Endodermal cell (in vitro differentiated cells): ENCODE results near the gene C14orf119. TPM values are rescaled to one million over a fixed set of nuclear protein-coding genes. Genes with fewer than 3 reads are reported as not detected.

Experiments
- DNase-seq: peaks from one replicate; pipeline ENCODE4 v3.0.0-alpha.2; 2017
- H3K27ac ChIP-seq: 2 replicates; pipeline ENCODE4 v1.5.1; 2013; ENCODE audit warnings: mild to moderate bottlenecking, low read depth, low read length, moderate library complexity
- H3K27me3 ChIP-seq: 2 replicates; pipeline ENCODE4 v1.6.1; 2013; ENCODE audit warnings: mild to moderate bottlenecking, low read length, moderate library complexity; ENCODE audit not compliant: insufficient read depth, control insufficient read depth, poor library complexity, severe bottlenecking
- H3K36me3 ChIP-seq: 2 replicates; pipeline ENCODE4 v1.7.0; 2013; ENCODE audit warnings: mild to moderate bottlenecking, low read length, moderate library complexity; ENCODE audit not compliant: control insufficient read depth, insufficient read depth
- H3K4me1 ChIP-seq: one replicate; pipeline ENCODE4 v1.7.0; 2013; ENCODE audit warnings: low read length; ENCODE audit not compliant: control insufficient read depth, insufficient read depth
- H3K4me3 ChIP-seq: 2 replicates; pipeline ENCODE4 v1.5.1; 2013; ENCODE audit warnings: mild to moderate bottlenecking, low read length, moderate library complexity
- H3K9ac ChIP-seq: 2 replicates; pipeline ENCODE4 v1.6.1; 2013; ENCODE audit warnings: mild to moderate bottlenecking, low read length, moderate library complexity; ENCODE audit not compliant: poor library complexity, severe bottlenecking; ENCODE audit errors: extremely low read depth
- H3K9me3 ChIP-seq: 2 replicates; pipeline ENCODE4 v1.6.1; 2013; ENCODE audit warnings: mild to moderate bottlenecking, low read length, moderate library complexity; ENCODE audit not compliant: control insufficient read depth
- H3K27ac Mint-ChIP-seq: 2 replicates; pipeline ENCODE4 v1.8.0; 2020; ENCODE audit warnings: mixed read lengths
- H3K27me3 Mint-ChIP-seq: 2 replicates; pipeline ENCODE4 v1.8.0; 2021; ENCODE audit warnings: mild to moderate bottlenecking, mixed read lengths; ENCODE audit not compliant: insufficient read depth
- H3K36me3 Mint-ChIP-seq: 2 replicates; pipeline ENCODE4 v1.8.0; 2020; ENCODE audit warnings: low read depth, mixed read lengths
- H3K4me1 Mint-ChIP-seq: 2 replicates; pipeline ENCODE4 v1.8.0; 2020; ENCODE audit warnings: mixed read lengths
- H3K4me3 Mint-ChIP-seq: 2 replicates; pipeline ENCODE4 v1.8.0; 2020; ENCODE audit warnings: mild to moderate bottlenecking, moderate library complexity, mixed read lengths
- H3K9me3 Mint-ChIP-seq: 2 replicates; pipeline ENCODE4 v1.8.0; 2020; ENCODE audit warnings: mild to moderate bottlenecking, mixed read lengths
- WGBS, 2 experiments: methylation state at CpG; one replicate each; pipeline versions ENCODE4 v1.1.5 to v1.1.7; 2013; ENCODE audit warnings: missing lambda C conversion rate in 2 of 2, mixed read lengths in 1 of 2; ENCODE audit not compliant: insufficient coverage in 1 of 2, insufficient read length in 1 of 2; 5-methylcytosine and 5-hydroxymethylcytosine counted together
- total RNA-seq, 2 donors: library from RNA; stranded (reverse); fragmentation: NEBNext Ultra II Directional in 1 of 2; extraction: Animal tissue kit (Norgen Biotek cat#: 25700) in 1 of 2; gene quantifications; 2 replicates in 1 of 2; 3 replicates in 1 of 2; pipeline ENCODE4 v1.2.1, GENCODE V29; 2021
- TF ChIP-seq, protein P1 (sequence below): fragments of 200-600 bp; sonication (generic); conservative IDR thresholded peaks from 2 replicates; pipeline ENCODE4 v1.5.0; 2021; ENCODE audit warnings: antibody characterized with exemption, mild to moderate bottlenecking

Gene C14orf119
- total RNA-seq, 2 donors from 2014 or later, result 76.7 to 82.9 TPM

DNA sequence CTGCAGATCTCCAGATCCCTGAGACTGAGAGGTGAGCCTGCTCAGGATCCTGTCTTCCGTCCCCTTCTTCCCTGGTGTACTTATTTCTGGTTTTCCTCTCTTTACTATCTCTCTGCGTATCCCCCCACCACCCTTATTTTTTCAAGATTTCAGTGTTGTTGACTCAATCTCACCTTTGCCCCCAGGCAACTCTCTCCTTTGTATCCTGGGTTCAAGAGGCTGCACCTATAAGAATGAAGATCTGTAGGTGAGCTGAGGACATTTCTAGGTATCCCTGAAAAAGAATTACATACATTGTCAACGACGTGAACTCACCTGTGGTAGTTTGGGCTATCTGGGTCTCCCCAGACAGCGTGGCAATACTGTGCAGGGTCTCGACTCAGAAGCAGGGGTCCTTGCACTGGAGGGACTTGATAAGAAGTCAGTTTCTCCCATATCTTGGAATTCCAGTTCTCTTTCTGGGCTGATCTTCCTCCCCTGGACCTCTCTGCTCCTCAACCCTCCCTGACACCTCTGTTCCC, 8.8 kb downstream of the C14orf119 start:
- no peaks in the 10 kb centered on the region for H3K9me3 ChIP-seq
- Mint-ChIP-seq H3K9me3 (peaks cover 6% of the 10 kb centered on the region), H3K36me3 (peaks cover 2% of the 10 kb centered on the region), H3K4me3 (peak overlapping the region; percentile 32), H3K27ac (peak overlapping the region; percentile 24), H3K27me3 (peaks cover 3% of the 10 kb centered on the region), H3K4me1 (peaks cover 63% of the 10 kb centered on the region)
- no peak overlapping the region for H3K27ac ChIP-seq
- WGBS, 2 experiments, result 83 to 92% methylated on average over 4 to 6 of the region's 6 CpGs
- H3K36me3 ChIP-seq, result peaks cover 2% of the 10 kb centered on the region
- TF ChIP-seq, protein P1, sequence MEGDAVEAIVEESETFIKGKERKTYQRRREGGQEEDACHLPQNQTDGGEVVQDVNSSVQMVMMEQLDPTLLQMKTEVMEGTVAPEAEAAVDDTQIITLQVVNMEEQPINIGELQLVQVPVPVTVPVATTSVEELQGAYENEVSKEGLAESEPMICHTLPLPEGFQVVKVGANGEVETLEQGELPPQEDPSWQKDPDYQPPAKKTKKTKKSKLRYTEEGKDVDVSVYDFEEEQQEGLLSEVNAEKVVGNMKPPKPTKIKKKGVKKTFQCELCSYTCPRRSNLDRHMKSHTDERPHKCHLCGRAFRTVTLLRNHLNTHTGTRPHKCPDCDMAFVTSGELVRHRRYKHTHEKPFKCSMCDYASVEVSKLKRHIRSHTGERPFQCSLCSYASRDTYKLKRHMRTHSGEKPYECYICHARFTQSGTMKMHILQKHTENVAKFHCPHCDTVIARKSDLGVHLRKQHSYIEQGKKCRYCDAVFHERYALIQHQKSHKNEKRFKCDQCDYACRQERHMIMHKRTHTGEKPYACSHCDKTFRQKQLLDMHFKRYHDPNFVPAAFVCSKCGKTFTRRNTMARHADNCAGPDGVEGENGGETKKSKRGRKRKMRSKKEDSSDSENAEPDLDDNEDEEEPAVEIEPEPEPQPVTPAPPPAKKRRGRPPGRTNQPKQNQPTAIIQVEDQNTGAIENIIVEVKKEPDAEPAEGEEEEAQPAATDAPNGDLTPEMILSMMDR, result no peak
- no peak for DNase-seq
- H3K27me3 ChIP-seq, result no peaks in the 10 kb centered on the region
- H3K4me3 ChIP-seq, result no peak overlapping the region
- peaks cover 12% of the 10 kb centered on the region for H3K4me1 ChIP-seq
- H3K9ac ChIP-seq, result no peak overlapping the region

DNA sequence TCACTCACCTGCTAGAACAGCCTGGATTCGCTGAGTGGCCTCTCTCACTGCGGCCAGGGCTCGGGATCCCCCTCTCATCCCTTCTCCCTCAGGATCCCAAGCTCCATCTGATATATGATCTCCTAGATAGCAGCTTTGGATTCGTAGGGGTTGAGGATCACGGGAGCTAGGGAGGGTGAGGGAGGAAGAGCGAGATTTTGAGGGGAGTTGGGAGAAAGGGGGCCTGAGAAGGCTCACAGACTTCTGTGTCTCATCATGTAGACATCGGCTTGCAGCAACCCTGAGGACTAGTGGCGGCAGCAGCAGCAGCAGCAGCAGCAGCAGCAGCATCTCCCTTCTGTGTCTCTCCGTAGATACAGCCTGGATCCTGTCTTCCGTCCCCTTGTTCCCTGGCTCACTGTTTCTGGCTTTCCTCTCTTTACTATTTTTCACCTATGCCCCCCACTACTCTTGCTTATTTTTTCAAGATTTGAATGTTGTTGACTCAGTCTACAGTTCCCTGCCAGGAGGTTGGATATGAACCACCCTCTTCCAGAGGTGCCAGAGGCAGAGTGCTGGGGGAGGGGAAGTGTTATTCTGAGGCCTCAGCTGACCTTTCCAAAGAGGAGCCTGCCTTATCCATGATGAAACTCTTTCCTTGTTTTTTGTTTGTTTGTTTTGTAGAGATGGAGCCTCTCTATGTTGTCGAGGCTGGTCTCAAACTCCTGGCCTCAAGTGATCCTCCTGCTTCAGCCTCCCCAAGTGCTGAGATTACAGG, 9.5 kb downstream of the C14orf119 start, which contains the start of gene CIROP:
CIROP (minus strand) TSS at position 399 of the 757 bp plus-strand sequence; CDS start at position 330, 69 bp downstream.
- no peaks in the 10 kb centered on the region for H3K9me3 ChIP-seq
- H3K4me1 ChIP-seq, result peaks cover 12% of the 10 kb centered on the region
- Mint-ChIP-seq H3K36me3 (no peaks in the 10 kb centered on the region), H3K9me3 (peaks cover 7% of the 10 kb centered on the region), H3K4me1 (peaks cover 58% of the 10 kb centered on the region), H3K4me3 (peak within 1 kb of the TSS; percentile 32), H3K27me3 (peaks cover 3% of the 10 kb centered on the region), H3K27ac (peak within 1 kb of the TSS; percentile 24)
- TF ChIP-seq, protein P1, result peak; percentile 22
- no peak within 1 kb of the TSS for H3K27ac ChIP-seq
- H3K4me3 ChIP-seq, result no peak within 1 kb of the TSS
- H3K36me3 ChIP-seq, result no peaks in the 10 kb centered on the region
- 51 to 72% methylated on average over 6 to 11 of the region's 11 CpGs for WGBS, 2 experiments
- H3K9ac ChIP-seq, result no peak within 1 kb of the TSS
- H3K27me3 ChIP-seq, result peaks cover 2% of the 10 kb centered on the region
- no peak for DNase-seq

DNA sequence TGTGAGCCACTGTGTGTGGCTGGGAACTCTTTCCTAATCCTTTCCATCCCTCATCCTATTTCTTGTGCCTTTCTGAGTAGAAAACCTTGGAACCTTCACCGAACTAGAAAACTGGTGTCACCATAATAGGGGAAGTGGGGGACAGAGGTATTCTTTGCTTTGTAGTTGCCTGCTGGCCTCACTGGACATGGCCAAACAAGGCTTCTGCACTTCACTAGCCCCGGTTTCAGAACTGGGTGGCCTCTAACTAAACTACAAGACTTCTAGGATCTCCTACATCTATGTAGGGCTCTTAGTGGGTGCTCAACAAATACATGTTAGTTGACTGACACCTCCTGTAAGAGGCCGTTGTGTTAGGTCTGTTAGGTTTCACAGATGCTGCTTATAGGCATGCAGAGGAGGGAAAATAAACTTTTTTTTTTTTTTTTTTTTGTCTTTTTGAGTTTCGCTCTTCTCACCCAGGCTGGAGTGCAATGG, 10.1 kb downstream of the C14orf119 start:
- no peak for DNase-seq

More for the DNA sequence above, 10.1 kb downstream of the C14orf119 start:
- TF ChIP-seq, protein P1, result no peak
- H3K9me3 ChIP-seq, result no peaks in the 10 kb centered on the region
- no peaks in the 10 kb centered on the region for H3K36me3 ChIP-seq
- peaks cover 3% of the 10 kb centered on the region for H3K27me3 Mint-ChIP-seq
- 83 to 93% methylated on average over 2 to 4 of the region's 4 CpGs for WGBS, 2 experiments
- H3K4me1 ChIP-seq, result peaks cover 12% of the 10 kb centered on the region
- H3K36me3 Mint-ChIP-seq, result no peaks in the 10 kb centered on the region
- H3K4me3 Mint-ChIP-seq, result no peak overlapping the region
- H3K9ac ChIP-seq, result no peak overlapping the region
- H3K4me1 Mint-ChIP-seq, result peaks cover 52% of the 10 kb centered on the region
- H3K27me3 ChIP-seq, result peaks cover 9% of the 10 kb centered on the region
- no peak overlapping the region for H3K4me3 ChIP-seq
- peaks cover 7% of the 10 kb centered on the region for H3K9me3 Mint-ChIP-seq
- H3K27ac Mint-ChIP-seq, result peak overlapping the region; percentile 18
- H3K27ac ChIP-seq, result no peak overlapping the region
